Upper lobe of left lung (tissue), 6 donors: ENCODE results near the gene DPY19L1. TPM values are rescaled to one million over a fixed set of nuclear protein-coding genes. Genes with fewer than 3 reads are reported as not detected.
"Not testable (repeated sequence)": the region's sequence is repeated elsewhere in the genome, so short reads cannot be mapped to it uniquely, and the experiment has no call there.

Experiments
- ATAC-seq, 2 donors: fragments of 200-7000 bp; cut with Tn5 transposase; one replicate each; pipeline ENCODE4 v1.9.1; 2022; ENCODE audit warnings: mild to moderate bottlenecking in 2 of 2, moderate library complexity in 2 of 2; ENCODE audit not compliant: low FRiP score in 2 of 2
- DNase-seq, 2 donors: peaks; one replicate each; pipeline ENCODE4 v3.0.0-alpha.2; 2019 to 2020
- H3K27ac ChIP-seq, 4 donors: fragments of 200-600 bp; sonication (generic); one replicate each; pipeline ENCODE4 v1.5.1; 2016 to 2019
- H3K27me3 ChIP-seq, 4 donors: fragments of 200-600 bp; sonication (generic); one replicate each; pipeline ENCODE4 v1.5.1; 2017 to 2019
- H3K36me3 ChIP-seq, 4 donors: fragments of 200-600 bp; sonication (generic); one replicate each; pipeline ENCODE4 v1.5.1; 2016 to 2019
- H3K4me1 ChIP-seq, 4 donors: fragments of 200-600 bp; sonication (generic); one replicate each; pipeline ENCODE4 v1.5.1; 2018 to 2019
- H3K4me3 ChIP-seq, 4 donors: fragments of 200-600 bp; sonication (generic); one replicate each; pipeline ENCODE4 v1.5.1; 2017 to 2019; ENCODE audit warnings: mild to moderate bottlenecking in 2 of 4, moderate library complexity in 1 of 4
- H3K9me3 ChIP-seq, 4 donors: fragments of 200-600 bp; sonication (generic); one replicate each; pipeline ENCODE4 v1.5.1; 2018 to 2019
- CTCF ChIP-seq, 6 experiments: fragments of 450-650 bp in 4 of 6; fragments of 200-600 bp in 2 of 6; sonication (generic) in 2 of 6; IDR thresholded peaks; one replicate each; pipeline ENCODE4 v1.5.1; 2016 to 2019; ENCODE audit warnings: antibody characterized with exemption in 6 of 6
- EP300 ChIP-seq, 4 donors: sonication (generic); formaldehyde crosslinking; IDR thresholded peaks; one replicate each; pipeline ENCODE4 v1.5.1; 2017; ENCODE audit warnings: antibody characterized with exemption in 4 of 4, control low read depth in 2 of 4
- POLR2A ChIP-seq, 4 donors: fragments of 450-650 bp; IDR thresholded peaks; one replicate each; pipeline ENCODE4 v1.5.1; 2016 to 2017; ENCODE audit warnings: antibody characterized with exemption in 4 of 4, mild to moderate bottlenecking in 2 of 4
- POLR2AphosphoS5 ChIP-seq, 2 donors: sonication (generic); formaldehyde crosslinking; IDR thresholded peaks; one replicate each; pipeline ENCODE4 v1.5.1; 2017; ENCODE audit warnings: antibody characterized with exemption in 2 of 2
- WGBS, 2 donors: methylation state at CpG; one replicate each; pipeline ENCODE4 v1.1.5; 2017 to 2018; 5-methylcytosine and 5-hydroxymethylcytosine counted together
- total RNA-seq, 6 donors: library from RNA; depleted of rRNA in 4 of 6; stranded (reverse); fragments of >200 nt in 4 of 6; gene quantifications; one replicate each; pipeline versions ENCODE4 v1.1.0 to v1.2.1, GENCODE V29; 2016 to 2021
- donor health status: DM: no; HTN: no; CAD: no; lungs with moderate emphysema.
- donor health status: DM: no; HTN: yes; CAD: no; lungs with severe emphysema.

DPY19L1 gene
- total RNA-seq, 6 donors from 2014 or later = 4.2 to 39.1 (median 28.3) TPM

- H3K27me3 ChIP-seq = no peaks in the 10 kb centered on the region
- no peak overlapping the region for H3K4me3 ChIP-seq
- peak overlapping the region; percentile 17 to 63 (median 44) for H3K27ac ChIP-seq
- ATAC-seq (peak; percentile 85 to 97), DNase-seq (peak in 1 of 2 donors; percentile 90)
- peaks cover 0 to 25% (median 14%) of the 10 kb centered on the region in 4 donors for H3K4me1 ChIP-seq
- TF ChIP-seq POLR2A (IDR thresholded peaks at IDR 0.05) (no peak), CTCF (IDR thresholded peaks at IDR 0.05) (no peak), POLR2AphosphoS5 (IDR thresholded peaks at IDR 0.05) (peak in 1 of 2 donors; percentile 11), EP300 (IDR thresholded peaks at IDR 0.05) (peak in 2 of 4 donors; percentile 21 to 34)
- no peaks in the 10 kb centered on the region for H3K36me3 ChIP-seq
- H3K9me3 ChIP-seq = no peaks in the 10 kb centered on the region
- whole genome bisulfite sequencing, 2 donors = 67 to 75% methylated on average over 7 of the region's 7 CpGs
These were observed 33.5 kb downstream of the DPY19L1 start for GRCh38 chr7:35003679-35004303.

- DNase-seq, H3K9me3 ChIP-seq, H3K27me3 ChIP-seq, H3K36me3 ChIP-seq, H3K4me3 ChIP-seq: not testable (repeated sequence)
- H3K27ac ChIP-seq = peak overlapping the region; percentile 17 to 63 (median 43)
- WGBS, 2 donors = 81 to 85% methylated on average over 1 of the region's 1 CpG
- peak; percentile 33 to 64 for ATAC-seq
- peaks cover 0 to 25% (median 14%) of the 10 kb centered on the region in 4 donors for H3K4me1 ChIP-seq
These were observed 34.1 kb downstream of the DPY19L1 start for GRCh38 chr7:35003177-35003650.

DNA sequence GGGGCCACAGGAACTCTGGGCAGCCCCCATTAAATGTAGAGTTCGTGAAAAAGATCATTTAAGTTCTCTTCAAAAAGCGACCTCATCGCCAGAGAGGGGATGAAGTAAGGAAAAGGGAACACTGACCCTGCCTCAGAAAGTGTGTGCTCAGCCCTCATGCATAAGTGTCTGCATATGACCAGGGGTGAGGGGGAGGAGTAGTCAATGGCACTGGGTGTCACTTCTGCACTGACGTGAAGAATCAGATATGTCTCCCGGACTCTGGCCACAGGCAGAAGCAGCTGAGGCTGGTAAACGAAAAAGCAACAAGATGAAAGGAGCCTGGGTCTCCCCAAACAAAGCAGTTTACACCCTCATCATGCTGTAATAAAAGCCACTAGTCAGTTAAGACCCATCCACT, 39.0 kb downstream of the DPY19L1 start:
- H3K4me1 ChIP-seq, DNase-seq, H3K27me3 ChIP-seq, H3K9me3 ChIP-seq, ATAC-seq, H3K27ac ChIP-seq, H3K36me3 ChIP-seq, H3K4me3 ChIP-seq: not testable (repeated sequence)
- 90 to 92% methylated on average over 6 of the region's 6 CpGs for WGBS, 2 donors

- DNase-seq, H3K4me3 ChIP-seq, H3K27me3 ChIP-seq, H3K9me3 ChIP-seq, H3K27ac ChIP-seq, H3K36me3 ChIP-seq, H3K4me1 ChIP-seq: not testable (repeated sequence)
- 91 to 94% methylated on average over 3 of the region's 5 CpGs for WGBS, 2 donors
- peak in 1 of 2 donors; percentile 62 for ATAC-seq
These were observed 40.7 kb downstream of the DPY19L1 start for GRCh38 chr7:34996423-34997090.

GRCh38 chr7:34995757-34996156, 41.5 kb downstream of the DPY19L1 start:
- DNase-seq (no peak), ATAC-seq (no peak)
- no peak overlapping the region for H3K27ac ChIP-seq
- no peaks in the 10 kb centered on the region for H3K27me3 ChIP-seq
- peaks cover 0 to 3% (median 0%) of the 10 kb centered on the region in 4 donors for H3K36me3 ChIP-seq
- no peak for TF ChIP-seq POLR2AphosphoS5 (IDR thresholded peaks at IDR 0.05)
- TF ChIP-seq POLR2A (IDR thresholded peaks at IDR 0.05) = no peak
- TF ChIP-seq EP300 (IDR thresholded peaks at IDR 0.05) = no peak
- no peak for TF ChIP-seq CTCF (IDR thresholded peaks at IDR 0.05)
- no peaks in the 10 kb centered on the region for H3K9me3 ChIP-seq
- H3K4me1 ChIP-seq = no peaks in the 10 kb centered on the region
- no peak overlapping the region for H3K4me3 ChIP-seq
- 88 to 90% methylated on average over 7 of the region's 7 CpGs for WGBS, 2 donors

DNA sequence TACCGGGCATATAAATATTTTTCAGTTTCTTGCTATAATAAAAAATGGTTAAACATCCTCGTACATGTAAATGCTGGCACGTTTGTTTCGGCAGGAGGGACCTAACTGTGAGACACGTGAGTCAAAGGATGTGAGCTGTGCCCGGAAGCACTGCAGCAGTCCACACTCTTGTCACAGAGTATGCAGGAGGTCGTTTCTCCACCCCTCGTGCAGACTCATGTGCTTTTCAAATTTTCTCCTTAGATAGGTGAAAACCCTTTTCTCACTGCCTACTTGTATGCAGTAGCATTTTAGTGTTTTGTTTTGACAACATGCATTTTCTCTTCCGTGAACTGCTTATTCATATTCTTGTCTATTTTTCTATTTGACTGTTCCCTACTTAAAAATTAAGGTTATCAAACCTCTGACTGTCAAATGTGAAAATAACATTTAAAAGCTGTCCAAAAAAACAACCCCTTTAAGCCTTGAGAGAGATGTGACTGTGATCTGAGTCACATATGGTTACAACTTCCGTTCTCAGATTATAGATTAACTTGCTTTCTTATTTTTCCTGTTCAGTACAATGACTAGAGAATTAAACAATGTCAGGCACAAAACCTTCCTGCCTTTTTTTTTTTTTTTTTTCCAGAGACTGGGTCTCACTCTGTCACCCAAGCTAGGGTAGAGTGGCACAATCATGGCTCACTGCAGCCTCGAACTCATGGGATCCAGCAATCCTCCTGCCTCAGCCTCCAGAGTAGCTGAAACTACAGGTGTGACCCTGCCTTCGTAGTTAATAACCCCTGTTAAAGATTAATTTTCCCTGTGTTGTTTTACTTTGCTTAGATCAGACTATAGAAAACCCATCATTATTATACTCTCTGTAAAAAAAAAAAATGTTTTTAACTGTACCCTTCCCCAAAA, 45.1 kb downstream of the DPY19L1 start:
- Histone ChIP-seq H3K4me3 (peak overlapping the region in 1 of 4 donors; percentile 15), H3K27ac (peak overlapping the region in 2 of 4 donors; percentile 19 to 55), H3K36me3 (no peaks in the 10 kb centered on the region), H3K27me3 (no peaks in the 10 kb centered on the region), H3K4me1 (no peaks in the 10 kb centered on the region), H3K9me3 (no peaks in the 10 kb centered on the region)
- no peak for TF ChIP-seq CTCF (IDR thresholded peaks at IDR 0.05)
- no peak for TF ChIP-seq EP300 (IDR thresholded peaks at IDR 0.05)
- no peak for TF ChIP-seq POLR2A (IDR thresholded peaks at IDR 0.05)
- no peak for TF ChIP-seq POLR2AphosphoS5 (IDR thresholded peaks at IDR 0.05)
- DNase-seq = peak in 1 of 2 donors; percentile 26
- WGBS, 2 donors = 55% methylated on average over 12 of the region's 12 CpGs
- peak in 1 of 2 donors; percentile 32 for ATAC-seq

GRCh38 chr7:34988442-34989125, 48.7 kb downstream of the DPY19L1 start:
- 82 to 85% methylated on average over 2 of the region's 2 CpGs for WGBS, 2 donors
- H3K4me1 ChIP-seq, H3K36me3 ChIP-seq, H3K27me3 ChIP-seq, ATAC-seq, H3K4me3 ChIP-seq, H3K27ac ChIP-seq, H3K9me3 ChIP-seq, DNase-seq: not testable (repeated sequence)

DNA sequence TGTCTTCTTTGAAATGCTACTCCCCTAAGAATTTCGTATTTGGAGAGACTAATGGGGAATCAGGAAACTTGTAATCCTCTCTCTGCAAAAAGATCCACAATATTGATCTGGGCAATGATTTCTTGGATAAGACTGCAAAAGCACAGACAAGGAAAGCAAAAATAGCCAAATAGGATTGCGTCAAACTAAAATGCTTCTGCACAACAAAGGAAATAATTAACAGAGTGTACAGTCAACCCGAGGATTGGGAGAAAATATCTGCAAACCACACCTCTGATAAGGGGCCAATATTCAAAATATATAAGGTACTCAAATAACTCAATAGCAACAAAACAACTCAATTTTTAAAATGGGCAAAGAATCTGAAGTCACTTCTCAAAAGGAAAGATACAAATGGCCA, 52.1 kb downstream of the DPY19L1 start:
- H3K4me3 ChIP-seq, ATAC-seq, H3K27me3 ChIP-seq, H3K4me1 ChIP-seq, DNase-seq, H3K9me3 ChIP-seq, H3K36me3 ChIP-seq, H3K27ac ChIP-seq: not testable (repeated sequence)
- WGBS, 2 donors = 84 to 94% methylated on average over 3 of the region's 3 CpGs
